Ureter (tissue), 1 donor: ENCODE measurements around the gene FBXO31. TPM values are rescaled to one million over a fixed set of nuclear protein-coding genes. Genes with fewer than 3 reads are reported as not detected.
"Not testable (repeated sequence)": the region's sequence is repeated elsewhere in the genome, so short reads cannot be mapped to it uniquely, and the experiment has no call there.

ENCODE experiments used
- DNase-seq: peaks from one replicate; pipeline ENCODE4 v3.0.0-alpha.2; 2020; ENCODE audit warnings: low spot score
- total RNA-seq: library from RNA; stranded (reverse); gene quantifications from one replicate; pipeline ENCODE4 v1.2.4, GENCODE V29; 2023
- donor health status: DM: yes; HTN: yes; CAD: no.

Gene FBXO31
- total RNA-seq, 1 donor from 2014 or later, result 52.1 TPM

DNA sequence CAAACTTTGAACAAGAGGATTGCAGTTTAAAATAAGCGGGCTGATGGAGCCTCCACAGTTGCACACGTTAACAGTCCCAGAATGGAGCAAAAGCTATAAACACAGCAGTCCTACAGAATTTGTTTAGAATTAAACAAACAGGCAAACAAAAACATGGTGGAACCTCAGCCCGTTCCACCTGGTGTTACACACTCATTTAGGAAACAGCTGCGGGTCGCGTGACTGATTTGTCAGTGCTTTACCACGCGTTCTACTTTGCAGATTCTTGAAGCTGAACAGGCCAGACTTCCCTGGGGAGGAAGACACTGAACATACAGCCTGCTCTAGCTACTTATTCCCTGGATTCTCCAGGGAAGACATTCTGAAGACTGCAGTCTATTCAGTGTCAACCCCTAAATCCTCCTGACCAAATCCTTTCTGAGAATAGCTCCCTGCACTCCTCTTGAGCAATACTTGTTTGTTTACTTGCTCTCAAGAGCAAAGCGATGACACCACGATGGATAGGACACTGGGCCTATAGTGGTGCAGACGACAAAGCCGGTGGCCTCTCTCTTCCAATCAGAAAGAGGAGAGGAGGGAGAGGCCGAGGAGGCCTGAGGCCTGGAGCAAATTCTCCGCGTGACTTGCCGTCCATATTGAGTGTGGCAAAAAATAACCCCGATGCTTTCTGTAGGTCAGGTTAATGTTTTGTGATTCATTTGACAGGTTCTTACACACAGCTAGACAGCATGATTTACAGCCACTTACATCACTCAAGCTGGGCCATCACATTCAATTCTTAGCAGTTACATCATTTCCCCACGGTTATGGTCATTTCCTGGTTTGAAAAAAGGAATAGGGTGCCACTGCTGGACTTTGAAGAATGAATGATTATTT, 4.6 kb upstream of the FBXO31 start:
- peak; percentile 96 for DNase-seq

GRCh38 chr16:87384875-87385167, 1.2 kb upstream of the FBXO31 start:
- not testable (repeated sequence) for DNase-seq

DNA sequence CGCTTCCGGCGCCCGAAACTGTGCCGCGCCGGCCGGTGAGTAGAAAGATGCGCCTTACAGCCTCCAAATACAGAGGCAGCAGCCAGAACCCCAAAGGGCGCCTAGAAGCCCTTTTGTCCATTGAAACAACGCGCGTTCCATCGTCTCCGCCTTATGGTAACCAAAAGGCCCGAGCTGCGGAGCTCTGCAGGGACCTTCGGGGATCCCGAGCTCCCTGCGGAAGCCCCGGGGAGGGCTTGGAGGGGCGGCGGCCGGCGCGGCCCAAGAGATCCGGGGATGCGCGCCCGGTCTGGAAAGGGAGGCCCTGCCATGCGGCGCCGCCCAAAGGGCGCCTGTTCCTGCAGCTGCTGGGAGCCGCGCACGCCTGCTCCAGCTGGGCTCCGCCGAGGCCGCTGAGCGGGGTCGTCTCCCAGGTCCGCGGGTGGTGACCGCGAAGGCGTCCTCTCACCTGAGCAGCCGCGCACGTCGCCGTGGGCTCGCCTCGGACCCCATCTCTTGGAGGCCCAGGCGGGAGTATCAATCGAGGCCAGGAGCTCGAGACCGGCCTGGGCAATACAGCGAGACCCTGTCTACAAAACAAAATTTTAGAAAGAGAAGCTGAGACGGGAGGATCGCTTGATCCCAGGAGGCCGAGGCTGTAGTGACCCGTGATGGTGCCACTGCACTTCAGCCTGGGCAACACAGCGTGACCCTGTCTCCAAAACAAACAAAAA, 742 bp upstream of the FBXO31 start:
- no peak for DNase-seq

GRCh38 chr16:87382023-87382785, 1.4 kb downstream of the FBXO31 start:
- DNase-seq, result no peak

GRCh38 chr16:87380881-87381280, 2.7 kb downstream of the FBXO31 start:
- no peak for DNase-seq

- no peak for DNase-seq
Observed at GRCh38 chr16:87380403-87380802, 3.2 kb downstream of the FBXO31 start.

DNA sequence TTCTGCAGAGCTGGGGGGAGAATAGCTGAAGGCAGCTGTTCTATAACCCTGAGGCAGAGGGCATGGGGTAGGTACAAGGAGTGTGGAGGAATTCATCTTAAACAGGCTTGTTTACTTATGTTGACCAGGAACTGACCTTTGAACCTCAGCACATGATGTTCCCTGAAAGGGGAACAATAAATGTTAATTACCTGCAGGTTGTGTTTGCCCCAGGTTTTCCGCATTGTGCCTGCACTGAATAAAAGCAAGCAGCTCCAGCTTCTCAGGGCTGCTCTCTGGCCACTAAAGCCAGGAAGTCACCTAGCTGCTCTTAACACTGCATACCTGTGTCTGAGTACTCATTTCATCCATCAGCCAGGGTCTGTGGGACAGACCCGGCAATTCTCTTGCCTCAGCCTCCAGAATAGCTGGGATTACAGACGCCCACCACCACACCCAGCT, 4.2 kb downstream of the FBXO31 start:
- not testable (repeated sequence) for DNase-seq

GRCh38 chr16:87376660-87377059, 6.9 kb downstream of the FBXO31 start:
- no peak for DNase-seq

DNA sequence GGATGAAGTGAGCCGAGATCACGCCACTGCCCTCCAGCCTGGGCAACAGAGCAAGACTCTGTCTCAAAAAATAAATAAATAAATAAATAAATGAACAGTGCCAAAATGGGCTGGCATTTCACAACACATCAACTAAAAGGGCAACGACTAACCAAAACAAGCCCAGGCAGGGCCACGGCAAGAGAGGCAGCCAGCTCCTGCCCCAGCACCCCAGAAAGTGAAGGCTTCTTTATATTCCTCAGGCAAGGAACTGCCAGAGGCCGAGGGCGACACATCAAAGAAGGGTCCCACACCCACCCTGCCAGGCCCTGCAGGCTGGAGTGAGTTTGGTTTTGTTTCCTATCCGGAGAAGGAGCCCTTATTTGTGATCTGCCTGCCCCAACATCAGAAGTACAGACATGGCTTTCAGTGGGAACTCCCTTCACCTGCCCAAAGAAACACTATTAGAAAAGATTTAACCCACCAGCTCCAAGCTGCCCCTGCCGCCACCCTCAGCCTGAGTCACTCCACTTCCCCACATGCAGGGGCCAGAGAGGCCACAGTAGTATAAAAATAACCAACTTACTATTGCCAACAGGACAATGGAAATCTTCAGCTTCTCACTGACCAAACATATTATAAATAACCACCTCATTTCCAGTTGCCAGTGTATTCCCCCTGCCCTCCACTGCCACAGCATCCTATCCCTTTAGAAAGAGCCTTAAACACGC, 8.0 kb downstream of the FBXO31 start:
- DNase-seq, result no peak

DNA sequence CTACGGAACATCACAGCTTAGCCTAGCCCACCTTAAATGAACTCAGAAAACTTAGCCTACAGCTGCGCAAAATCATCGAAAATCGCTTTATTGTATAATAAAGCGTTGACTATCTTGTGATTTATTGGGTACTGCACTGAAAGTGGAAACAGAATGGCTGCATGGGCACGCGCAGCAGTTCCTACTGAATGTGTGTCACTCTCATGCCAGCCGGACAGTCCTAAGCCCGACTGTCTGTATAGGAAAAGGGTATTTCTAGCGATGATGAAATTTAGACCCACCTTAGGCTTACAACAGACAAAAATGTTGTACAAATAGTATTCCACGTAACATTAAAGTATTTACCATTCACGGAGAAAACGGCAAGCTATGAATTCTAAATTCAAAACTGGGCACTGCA, 9.3 kb downstream of the FBXO31 start:
- DNase-seq, result no peak

GRCh38 chr16:87372305-87372704, 11.3 kb downstream of the FBXO31 start:
- no peak for DNase-seq

- DNase-seq, result no peak
Observed at GRCh38 chr16:87371261-87371866, 12.2 kb downstream of the FBXO31 start.

GRCh38 chr16:87369796-87370719, 13.5 kb downstream of the FBXO31 start:
- DNase-seq, result no peak

DNA sequence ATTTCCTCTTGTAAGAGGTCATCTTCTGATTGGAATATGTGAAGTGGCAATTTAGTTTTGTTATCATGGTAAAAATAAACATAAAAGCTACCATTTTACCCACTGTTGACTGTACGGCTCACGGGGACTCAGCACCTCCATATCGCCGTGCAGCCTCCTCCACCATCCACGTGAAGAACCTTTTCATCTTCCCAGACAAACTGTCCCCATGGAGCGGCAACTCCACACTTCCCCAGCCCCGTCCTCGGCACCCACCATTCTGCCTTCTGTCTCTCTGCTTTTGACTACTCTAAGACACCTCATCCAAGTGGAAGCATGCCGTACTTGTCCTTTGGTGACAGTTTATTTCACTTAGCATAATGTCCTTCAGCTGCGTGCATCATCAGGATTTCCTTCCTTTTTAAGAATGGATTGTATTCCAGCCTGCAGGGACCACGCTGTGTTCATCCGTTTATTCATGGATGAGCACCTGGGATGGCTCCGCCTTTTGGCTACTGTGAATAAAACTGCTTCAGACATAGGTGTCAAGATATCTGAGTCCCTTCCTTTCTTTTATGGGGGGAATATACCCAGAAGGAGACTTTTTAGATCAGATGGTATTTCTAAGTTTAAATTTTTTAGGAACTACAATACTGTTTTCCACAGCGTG, 14.3 kb downstream of the FBXO31 start:
- no peak for DNase-seq

DNA sequence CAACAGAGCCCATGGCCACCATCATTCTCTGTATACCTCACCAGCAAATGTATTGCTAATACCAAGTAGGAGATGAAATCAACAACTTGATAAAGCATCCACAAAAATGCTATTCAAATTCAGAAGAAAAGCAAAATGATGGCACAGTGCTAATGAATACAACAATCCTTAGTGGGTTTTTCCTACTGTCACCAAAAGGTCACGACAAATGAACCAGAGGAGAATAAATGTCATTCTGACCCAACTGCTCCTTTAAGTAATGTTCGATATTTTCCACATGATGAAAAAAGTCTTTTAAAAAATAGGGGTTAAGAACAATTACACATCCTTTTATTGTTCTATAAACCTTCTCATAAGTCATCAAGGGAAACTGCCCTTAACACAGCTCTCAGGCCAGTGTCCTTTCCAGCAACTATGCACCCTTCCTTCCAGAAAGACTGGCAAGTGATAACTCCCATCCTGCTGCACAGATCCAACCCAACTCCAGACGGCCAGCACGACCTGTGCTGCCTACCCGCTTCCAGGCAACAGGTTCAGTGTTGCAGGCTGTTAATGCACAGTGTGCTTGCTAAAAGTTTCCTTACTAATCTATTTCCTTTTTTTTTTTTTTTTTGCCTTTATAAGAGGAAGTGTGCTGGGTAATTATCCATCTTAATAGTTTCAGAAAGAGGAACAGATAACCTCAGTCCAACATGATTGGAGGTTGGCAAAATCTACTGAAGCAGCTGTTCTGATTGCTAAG, 15.4 kb downstream of the FBXO31 start:
- DNase-seq, result no peak

- DNase-seq, result no peak
Observed at GRCh38 chr16:87367529-87367928, 16.0 kb downstream of the FBXO31 start.

- DNase-seq, result no peak
Observed at GRCh38 chr16:87366930-87367329, 16.6 kb downstream of the FBXO31 start.

GRCh38 chr16:87366288-87366687, 17.3 kb downstream of the FBXO31 start:
- DNase-seq, result no peak
